Measurements from ENCODE around the gene TP53TG5.

- TF ChIP-seq CTCF (conservative IDR thresholded peaks at IDR 0.05 in 1 of 2, IDR thresholded peaks at IDR 0.05 in 1 of 2; ENCODE audit: low read depth in 1 of 2, low read length in 2 of 2) (no peak), EZH2 (IDR thresholded peaks at IDR 0.05; ENCODE audit: low read length, missing control alignments) (no peak)
Observed at GRCh38 chr20:45408646-45409213, 30.6 kb upstream of the TP53TG5 start.

Measured in fibroblast of lung (primary cell).